Activated CD4-positive, alpha-beta T cell treated with anti-CD3 and anti-CD28 coated beads for 48 hours (primary cell): ENCODE measurements around the gene IER2.
A peak's percentile ranks its signal among the peaks of the same experiment; 100 is the strongest.

Source experiments
- DNase-seq: peaks from one replicate; pipeline ENCODE4 v3.0.0-alpha.2; 2020

Gene IER2, protein sequence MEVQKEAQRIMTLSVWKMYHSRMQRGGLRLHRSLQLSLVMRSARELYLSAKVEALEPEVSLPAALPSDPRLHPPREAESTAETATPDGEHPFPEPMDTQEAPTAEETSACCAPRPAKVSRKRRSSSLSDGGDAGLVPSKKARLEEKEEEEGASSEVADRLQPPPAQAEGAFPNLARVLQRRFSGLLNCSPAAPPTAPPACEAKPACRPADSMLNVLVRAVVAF

DNA sequence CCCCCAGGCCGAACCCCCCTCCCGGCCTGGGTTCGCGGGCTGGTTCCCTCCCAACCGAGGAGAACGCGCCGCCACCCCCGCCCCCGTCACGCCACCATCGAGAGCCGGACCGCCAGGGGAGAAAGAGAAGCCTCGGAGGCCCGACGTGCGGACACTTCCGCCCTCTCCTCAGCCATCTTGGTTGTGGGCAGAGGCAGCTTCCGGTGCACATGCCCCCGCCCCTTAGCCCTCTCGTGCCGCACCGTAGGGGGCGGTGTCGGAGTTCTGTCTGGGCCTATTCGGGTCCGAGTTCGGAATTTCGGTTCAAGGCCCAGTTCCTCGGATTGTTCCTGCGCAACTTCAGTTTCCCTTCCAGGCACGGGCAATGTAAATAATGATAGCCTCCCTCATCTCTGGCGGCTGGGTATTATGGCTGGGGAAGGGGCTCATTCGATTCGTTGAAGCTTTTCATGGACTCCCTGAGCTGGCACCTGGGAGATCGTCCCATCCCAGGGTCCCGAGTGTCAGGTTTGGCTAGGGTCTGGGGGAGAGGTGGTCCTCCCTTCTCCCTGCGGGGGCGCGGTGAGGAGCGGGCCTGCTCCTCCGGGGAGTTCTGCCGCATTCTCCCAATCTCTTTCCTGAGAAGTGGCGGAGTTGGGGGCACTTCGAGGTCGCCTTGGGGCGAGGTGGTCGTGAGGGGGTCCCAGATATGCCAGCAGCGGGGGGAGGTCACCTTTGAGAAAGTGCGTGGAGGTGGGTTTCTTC, at the start of gene IER2, which contains the start of gene STX10:
TSS of gene IER2 (plus strand) at position 225 of the 744 bp plus-strand sequence. CDS start 2,776 bp downstream, outside the sequence.
TSS of gene STX10 (minus strand) at position 189 of the 744 bp plus-strand sequence. CDS start 202 bp downstream, outside the sequence.
- peak; percentile 95 for DNase-seq

DNA sequence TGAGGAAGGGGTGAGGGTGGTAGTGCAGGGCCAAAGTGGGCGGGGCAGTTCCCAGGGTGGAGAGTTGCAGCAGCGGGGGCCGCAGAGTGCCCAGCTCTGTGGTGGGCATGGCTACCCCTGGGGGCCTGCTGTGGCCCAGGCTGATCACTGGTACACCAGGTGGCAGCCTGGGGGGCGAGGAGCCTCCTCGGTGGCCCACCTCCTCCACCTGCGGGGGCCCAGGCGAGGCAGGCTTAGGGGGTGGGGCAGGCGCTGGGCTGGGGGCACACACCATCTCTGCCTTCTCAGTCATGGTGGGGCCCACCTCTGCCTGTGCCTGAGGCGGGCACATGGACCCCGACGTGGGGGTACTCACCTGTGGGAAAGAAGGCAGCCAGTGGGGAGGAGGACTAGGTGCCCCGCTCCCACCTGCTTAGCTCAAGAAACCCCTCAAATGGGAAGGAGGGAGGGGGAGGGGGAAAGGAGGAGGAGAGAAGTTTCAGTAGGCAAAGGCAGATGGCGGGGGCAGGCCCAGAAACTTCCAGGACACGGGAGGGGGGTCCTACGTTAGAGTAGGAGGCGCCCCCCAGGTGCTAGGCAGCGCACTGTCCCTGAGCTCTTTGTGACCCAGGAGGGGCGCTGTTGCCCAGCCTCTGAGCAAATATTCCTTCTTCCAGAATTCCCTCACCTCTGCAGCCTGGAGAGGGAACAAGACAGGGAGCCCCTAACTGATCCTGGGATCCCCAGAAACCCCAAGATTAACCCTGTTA, 49.2 kb upstream of the IER2 start:
- no peak for DNase-seq

DNA sequence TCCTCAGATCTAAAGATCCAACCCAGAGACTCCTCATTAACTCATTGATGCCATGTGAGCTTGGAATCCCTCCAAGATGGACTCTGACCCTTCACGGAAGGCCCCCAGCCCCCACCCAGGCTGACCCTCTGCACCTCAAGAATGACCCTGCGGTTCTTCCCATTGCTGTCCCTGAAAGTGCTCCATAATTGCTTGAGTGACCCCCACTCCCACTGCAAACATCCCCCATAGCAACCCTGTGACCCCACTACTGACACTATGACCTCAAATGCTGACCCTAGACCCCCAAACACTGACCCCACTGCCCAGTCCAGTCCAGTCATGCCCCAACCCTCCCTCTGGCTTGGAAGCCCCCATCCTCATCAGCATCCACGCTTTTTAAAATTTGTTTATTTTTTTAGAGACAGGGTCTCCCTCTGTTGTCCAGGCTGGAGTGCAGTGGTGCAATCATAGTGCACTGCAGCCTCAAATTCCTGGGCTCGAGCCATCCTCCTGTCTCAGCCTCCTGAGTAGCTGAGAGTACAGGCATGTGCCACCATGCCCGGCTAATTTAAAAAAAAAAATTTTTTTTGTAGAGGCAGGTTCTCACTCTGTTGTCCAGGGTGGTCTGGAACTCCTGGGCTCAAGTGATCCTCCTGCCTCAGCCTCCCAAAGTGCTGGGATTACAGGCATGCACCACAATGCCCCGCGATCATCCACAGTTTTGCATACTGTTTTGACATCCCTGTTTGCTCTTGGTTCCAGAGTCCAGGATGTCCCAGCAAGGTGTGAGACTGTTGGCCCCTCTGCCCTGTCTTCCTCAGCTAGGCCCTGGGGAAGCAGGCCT, 48.4 kb upstream of the IER2 start:
- DNase-seq: no peak

DNA sequence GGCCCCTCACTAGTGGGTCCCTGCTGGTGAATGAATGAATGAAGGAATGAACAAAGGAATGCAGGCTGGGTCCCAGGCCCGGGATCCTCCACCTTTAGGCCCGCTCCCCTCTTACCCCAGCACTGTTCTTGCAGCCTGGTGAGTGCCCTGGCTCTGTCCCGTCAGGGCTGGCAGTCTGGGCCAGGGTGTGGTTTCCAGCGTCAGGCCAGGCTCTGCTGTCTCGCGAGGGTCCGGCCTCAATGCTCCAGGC, 47.9 kb upstream of the IER2 start:
- no peak for DNase-seq

DNA sequence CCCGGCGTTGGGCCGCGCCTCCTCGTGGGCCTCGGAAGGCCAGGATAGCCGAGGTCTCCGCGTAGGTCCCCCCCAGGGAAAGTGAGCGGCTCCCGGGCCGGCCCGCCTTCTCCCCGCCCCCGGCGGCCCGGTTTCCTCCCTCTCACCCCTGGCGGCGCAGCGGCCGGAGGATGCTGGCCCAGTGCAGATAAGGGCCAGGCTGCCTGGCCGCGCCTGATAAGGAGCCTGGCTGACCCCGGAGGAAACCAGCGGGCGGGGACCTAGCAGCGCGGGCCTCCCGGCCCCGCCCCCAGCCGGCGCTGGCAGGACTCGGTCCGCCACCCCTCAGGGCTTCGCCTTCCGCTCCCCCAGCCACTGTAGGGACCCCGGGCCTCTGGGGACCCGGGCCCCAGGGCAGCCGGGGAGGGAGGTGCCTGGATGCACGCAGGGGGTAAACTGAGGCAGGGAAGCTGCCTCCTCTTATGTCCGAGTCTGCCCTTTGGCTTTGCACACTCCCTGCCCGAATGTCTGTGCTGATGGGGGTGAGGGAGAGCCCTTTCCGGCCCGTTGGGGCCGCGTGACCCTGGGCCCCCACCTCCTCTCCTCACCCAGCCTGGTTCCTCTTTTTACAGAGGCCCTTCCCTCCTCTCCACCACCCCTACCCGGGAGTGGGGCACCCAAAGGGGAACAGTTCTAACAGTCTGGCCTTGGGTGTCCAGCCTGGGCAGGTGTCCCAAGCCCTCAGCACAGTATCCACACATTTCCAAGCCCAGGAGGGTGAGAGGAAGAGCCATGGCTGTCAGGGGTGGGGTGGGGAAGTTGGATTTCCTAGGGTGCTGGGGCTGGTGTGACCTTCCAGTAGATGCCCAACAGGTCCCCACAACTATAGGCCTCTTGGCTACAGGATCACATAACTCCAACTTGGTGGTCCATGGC, 47.3 kb upstream of the IER2 start, which contains the start of gene LYL1:
TSS of gene LYL1 (minus strand) at position 193 of the 915 bp plus-strand sequence. CDS start 1,687 bp downstream, outside the sequence.
- peak; percentile 36 for DNase-seq

DNA sequence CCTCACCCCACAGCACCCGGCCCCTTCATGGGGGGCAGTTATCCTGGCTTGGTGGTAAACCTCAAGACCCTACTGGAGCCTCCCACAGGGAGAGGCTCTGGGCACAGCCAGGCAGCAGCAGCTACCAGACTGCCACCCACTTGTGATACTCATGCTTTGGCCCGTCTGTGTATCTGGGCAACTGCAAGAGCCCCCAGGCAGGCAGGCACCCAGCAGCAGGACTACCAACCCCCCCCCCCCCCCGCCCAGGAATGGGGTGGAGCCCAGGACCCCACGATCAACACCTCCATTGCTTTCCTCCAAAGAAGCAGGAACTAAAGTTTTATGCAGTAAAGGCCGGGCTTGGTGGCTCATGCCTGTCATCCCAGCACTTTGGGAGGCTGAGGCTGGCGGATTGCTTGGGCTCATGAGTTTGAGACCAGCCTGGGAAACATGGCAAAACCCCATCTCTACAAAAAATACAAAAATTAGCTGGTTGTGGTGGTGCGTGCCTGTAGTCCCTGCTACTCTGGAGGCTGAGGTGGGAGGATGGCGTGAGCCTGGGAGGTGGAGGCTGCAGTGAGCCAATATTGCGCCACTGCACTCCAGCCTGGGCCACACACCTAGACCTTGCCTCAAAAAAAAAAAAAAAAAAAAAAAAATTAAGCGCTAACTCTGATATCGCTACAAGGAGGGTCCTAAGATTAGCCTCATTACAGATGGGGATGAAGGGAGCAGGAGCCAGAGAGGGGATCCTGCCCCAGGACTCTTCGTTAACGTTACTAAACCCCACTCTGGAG, 46.4 kb upstream of the IER2 start:
- DNase-seq: no peak

DNA sequence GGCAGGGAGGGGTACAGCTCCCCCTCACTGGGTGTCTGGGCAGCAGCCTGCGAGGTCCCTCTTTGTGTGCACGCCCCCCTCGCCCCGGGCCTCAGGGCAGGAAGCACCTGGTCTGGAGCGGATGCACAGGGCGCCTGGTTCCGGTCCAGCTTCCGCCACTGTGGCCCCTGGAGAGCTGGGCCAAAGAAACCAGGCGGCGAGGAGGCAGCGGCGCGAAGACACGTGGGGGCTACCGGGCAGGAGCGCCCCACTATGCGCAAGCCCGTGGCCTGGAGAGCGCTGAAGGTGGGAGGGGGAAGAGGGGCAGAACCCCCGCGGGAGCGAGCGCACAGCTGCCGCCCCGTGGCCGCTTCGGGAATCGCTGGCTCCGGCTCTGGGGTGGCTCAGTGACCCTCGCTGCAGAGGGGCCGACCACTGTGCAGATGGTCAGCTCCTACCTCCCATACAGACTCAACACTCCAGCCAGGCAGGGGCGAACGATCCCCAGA, 45.8 kb upstream of the IER2 start:
- peak; percentile 82 for DNase-seq

DNA sequence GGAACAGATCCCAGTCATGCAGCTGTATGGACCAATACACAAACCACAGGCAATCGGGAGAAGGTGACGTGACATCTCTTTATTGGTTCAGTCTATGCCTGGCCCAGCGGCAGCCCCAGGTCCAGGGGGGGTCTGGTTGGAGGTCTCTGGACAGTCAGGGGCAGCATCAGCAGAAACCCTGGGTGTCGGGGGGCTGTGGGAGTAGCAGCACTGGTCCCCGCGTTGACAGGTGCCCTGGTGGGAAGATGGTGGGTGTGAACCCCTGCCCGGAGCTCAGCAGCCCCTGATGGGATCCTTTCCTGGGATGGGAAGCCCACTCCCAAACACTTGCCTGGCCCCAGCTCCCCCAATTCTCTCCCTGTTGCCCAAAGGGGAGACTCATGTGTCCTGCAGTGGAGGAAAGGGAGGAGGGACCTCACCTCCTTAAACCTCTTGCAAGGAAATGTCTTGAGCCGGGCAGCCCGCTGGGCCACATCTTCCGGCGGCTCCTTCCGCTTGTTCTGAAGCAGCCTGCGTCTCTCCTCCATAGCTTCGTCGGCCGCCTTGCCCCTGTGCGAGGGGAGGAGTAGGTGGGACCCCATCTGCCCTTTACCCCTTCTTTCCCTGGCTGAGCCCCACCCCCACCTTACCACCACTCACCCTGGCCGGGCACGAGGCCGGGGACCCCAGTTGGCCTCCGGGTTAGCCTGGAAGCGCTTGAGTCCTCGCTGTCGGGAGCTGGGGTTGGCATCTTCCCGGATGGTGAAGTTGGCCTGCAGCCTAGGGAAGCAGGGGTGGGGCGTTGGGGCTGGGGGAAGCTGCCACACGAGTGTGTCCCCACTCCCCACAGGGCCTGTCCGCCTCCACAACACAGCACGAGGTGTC, 45.1 kb upstream of the IER2 start:
- DNase-seq: peak; percentile 42

DNA sequence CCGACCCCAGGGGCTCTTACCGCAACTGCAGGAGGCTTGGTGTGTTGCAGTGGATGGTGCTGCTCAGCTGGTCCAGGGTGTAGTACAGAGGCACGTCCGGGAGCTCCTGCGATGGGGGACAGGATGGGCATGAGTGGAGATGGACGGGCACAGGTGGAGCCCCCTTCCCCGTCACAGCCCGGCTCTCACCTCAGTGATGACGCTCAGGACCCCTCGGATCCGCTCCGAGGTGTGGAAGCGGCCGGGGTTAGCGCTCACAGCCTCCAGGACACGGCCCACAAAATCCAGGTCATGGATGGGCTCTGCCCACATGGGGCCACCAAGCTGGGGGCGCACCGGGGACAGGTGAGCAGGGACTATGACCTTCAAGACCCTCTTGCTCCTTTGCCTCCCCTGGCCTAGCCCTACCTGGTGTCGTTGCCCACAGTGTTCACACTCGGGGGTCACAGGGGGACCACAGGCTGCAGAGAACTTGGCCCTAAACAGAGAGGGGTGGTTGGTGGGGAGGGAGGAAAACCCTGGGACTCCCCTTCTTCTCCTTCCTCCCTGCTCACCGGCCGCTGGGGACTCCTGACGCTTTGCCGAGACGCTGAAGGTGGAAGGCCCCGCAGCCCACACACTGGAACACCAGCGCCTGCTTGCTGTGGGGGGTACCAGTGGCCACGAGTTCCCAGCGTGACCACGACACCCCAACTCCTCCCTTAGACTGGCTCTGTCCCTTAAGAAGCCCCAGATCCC, 40.7 kb upstream of the IER2 start:
- no peak for DNase-seq

DNA sequence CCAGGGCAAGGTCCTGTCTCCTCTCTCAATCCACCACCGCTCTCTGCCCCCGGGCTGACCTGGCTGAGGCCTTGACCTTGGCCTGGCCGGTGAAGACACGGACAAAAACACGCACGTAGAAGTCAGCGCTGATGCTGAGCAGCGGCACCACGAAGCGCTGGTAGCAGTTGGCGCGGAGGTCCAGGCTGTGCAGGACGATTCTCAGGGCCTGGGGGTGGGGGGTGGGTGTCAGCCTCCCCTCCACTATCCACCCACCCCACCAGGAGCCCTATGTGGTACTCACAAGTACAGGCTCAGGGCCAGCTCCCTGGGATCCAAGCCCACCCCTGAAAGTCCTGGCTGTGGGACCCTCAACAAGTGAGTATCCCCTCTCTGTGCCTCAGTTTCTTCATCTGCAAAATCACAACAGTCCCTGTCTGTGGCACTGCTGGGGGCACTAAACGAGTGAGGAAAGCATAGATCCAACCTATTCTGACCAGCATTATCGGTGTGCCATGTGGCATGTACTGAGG, 40.1 kb upstream of the IER2 start:
- DNase-seq: no peak

DNA sequence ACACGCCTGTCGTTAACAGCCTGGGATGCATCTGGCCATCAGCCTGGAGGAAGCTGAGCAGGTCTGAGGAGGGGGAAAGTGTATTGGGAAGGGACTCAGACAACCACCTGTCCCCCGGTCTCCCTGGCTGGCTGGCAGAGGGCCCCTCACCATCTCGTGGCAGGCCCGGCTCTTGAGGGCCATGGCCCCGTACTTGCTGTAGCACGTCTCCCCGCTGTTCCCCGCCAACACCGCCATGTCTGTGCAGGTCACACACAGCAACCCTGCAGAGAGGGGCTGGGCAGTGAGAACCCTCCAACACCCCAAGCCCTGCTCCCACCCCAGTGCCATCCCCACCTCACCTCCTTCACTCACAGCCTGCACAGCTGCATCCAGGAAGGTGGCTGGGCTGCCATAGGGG, 37.7 kb upstream of the IER2 start:
- no peak for DNase-seq

DNA sequence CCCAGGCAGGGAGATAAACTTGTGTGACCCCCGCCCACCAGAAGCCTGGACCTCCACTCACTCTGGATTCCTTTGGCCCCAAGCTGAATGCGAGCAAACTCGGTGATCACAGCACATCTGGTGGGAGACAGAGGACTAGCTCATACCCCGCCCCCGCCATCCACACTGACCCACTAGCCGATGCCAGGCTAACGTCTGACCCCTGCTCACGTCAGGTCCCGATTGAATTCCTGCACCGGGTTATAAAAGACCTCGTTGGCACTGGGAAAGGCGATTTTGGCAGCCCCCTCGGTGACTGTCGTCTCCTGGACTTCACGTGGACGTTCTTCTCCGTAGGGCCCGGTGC, 34.3 kb upstream of the IER2 start:
- DNase-seq: peak; percentile 27

DNA sequence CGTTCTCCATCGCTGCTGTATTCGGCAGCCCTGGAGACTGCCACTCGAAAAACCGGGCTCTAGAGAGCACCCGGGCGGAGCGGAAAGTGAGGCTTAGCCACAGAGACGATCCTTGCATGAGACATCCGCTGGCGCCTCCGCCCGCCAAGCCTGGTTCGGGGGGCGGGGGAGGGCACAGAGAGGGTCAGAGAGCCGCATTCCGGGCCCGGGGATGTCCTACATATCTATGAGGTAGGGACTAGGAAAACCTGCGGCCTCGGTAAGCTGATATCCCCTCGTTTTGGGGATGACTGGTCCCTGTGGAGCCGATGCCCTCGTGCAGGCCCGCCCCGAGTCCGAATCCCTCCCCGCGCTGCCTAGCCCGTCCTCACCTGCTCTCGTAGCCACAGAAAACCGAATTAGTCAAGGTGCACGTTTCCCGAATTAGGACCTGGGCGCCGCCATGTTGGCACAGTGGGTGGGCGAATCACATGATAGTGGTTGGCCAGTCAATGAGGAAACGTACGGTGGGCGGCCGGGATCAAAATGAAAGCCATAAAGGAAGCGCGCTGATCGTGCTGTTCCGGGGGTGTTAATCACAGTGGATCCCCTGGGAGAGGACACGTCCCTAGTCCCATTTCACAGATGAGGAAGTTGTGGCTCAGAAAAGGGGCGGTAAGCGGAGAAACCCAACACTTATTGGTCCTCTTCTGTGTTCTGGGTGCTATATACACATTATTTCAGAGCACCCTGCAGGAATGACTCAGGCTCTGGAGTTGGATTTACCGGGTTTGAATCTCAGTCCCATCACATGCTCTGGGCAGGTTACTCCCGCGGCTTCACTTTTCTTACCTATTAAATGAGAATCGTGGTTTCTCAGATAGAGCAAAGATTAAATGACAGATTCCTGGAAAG, 33.7 kb upstream of the IER2 start, which contains the start of gene TRMT1:
TSS of gene TRMT1 (minus strand) at position 459 of the 894 bp plus-strand sequence. CDS start at position 118, 341 bp downstream.
- DNase-seq: peak; percentile 96

DNA sequence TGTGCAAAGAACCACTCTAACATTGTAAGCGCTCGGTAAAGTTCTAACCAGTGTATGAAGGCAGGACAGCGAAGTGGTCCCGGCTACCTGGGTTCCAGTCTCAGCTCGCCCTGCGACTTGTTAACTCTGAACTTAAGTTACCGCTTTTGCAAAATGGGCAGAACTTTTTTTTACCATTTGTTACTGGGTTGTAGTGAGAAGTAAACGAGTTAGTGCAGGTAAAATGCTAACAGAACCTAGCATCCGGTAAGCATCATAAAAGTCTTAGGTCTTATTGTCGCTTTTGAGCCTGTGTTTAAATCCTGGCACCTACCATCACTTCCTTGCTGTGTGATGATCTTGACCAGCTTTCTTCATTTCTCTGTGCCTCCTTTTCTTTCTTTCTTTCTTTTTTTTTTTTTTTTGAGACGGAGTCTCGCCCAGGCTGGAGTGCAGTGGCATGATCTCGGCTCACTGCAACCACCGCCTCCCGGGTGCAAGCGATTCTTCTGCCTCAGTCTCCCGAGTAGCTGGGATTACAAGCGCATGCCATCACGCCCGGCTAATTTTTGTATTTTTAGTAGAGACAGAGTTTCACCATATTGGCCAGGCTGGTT, 32.9 kb upstream of the IER2 start:
- DNase-seq: no peak

DNA sequence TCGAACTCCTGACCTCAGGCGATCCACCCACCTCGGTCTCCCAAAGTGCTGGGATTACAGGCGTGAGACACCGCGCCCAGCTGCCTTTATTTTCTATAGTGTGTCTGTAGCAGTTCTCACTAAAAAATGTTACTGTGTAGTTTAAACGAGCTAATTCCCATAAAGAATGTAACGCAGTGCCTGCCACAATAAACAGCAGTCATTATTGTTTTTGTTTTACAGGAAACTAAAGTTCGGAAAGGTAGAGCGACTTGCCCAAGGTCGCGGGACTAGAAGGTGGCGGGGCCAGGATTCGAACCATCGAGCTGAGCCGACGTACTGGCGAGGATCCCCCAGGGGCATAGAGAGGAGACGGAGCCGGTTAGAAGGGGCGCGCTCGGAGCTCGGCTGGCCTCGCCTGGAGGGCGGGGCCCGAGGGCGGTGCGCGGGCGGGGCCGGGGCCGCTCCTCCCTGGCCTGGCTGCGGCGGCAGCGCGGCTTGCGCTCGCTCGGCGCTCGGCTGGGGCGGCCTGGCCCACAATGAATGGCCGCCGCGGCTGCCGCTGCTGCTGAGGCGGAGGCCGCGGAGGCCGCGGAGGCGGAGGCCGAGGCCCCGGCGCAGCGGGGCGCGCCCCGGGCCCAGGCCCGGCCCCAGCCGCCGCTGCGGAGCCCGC, 32.3 kb upstream of the IER2 start, which contains the start of gene NACC1:
TSS of gene NACC1 (plus strand) at position 493 of the 652 bp plus-strand sequence. CDS start 16,944 bp downstream, outside the sequence.
- peak; percentile 93 for DNase-seq

DNA sequence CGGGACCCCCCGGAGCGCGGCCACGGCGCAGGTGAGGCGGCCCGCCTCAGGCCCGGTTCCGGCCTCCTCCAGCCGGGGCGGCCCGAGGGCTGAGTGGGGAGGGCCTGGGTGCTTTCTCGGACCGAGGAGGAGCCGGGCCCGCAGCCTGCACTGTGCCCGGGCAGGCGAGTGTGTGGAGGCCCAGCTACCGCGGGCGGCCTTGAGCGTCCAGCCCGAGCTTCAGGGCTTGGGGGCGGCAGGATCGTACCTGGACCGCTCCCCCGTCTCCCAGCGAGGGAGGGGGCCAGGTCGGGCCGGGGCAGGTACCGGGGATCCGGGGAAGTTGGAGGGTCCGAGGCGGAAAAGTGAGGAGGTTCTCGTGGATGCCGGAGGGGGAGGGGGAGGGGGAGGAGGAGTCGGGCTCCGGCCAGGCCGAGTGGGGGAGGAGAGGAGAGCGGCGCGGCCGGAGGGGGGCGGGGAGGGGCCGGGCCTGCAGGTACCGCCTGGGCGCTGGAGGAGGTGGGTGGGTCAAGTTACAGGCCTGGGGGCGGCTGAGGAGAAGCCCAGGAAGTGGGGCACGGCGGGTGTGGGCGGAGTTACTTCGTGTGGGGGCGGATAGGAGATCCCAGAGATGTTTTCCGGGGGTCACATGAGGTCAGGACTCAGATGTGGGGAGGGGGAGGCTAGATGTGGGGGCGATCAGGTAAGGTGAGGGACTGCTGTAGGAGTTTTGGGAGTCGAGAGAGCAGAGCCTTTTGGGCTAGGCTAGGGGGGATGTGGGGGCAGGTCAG, 31.6 kb upstream of the IER2 start:
- peak; percentile 60 for DNase-seq
